Activated CD8-positive, alpha-beta T cell treated with anti-CD3 and anti-CD28 coated beads for 36 hours (primary cell): Measurements from ENCODE around the gene CCT2. TPM values are rescaled to one million over a fixed set of nuclear protein-coding genes. Genes with fewer than 3 reads are reported as not detected.

Experiments
- ATAC-seq: fragments of 200-7000 bp; cut with Tn5 transposase; one replicate; pipeline ENCODE4 v1.10.0; 2021; ENCODE audit warnings: mild to moderate bottlenecking, moderate library complexity
- CTCF ChIA-PET: fragments of 350-600 bp; sonication (Branson Sonifier 250); formaldehyde crosslinking; loops from one replicate; lab custom pipeline; 2021; ENCODE audit warnings: antibody characterized with exemption; lab: Charles Lee
- POLR2A ChIA-PET: fragments of 350-600 bp; sonication (Branson Sonifier 250); formaldehyde crosslinking; loops from one replicate; lab custom pipeline; 2021; ENCODE audit warnings: antibody characterized with exemption; lab: Charles Lee
- DNase-seq: peaks from one replicate; pipeline ENCODE4 v3.0.0-alpha.2; 2020
- H3K27ac Mint-ChIP-seq: one replicate; pipeline ENCODE4 v1.8.0; 2021; ENCODE audit warnings: mild to moderate bottlenecking, mixed read lengths
- H3K27me3 Mint-ChIP-seq: one replicate; pipeline ENCODE4 v1.8.0; 2021; ENCODE audit warnings: mixed read lengths
- H3K36me3 Mint-ChIP-seq: one replicate; pipeline ENCODE4 v1.8.0; 2021; ENCODE audit warnings: low read depth, mixed read lengths
- H3K4me1 Mint-ChIP-seq: one replicate; pipeline ENCODE4 v1.8.0; 2021; ENCODE audit warnings: low read depth, mixed read lengths
- H3K4me3 Mint-ChIP-seq: one replicate; pipeline ENCODE4 v1.8.0; 2021; ENCODE audit warnings: mild to moderate bottlenecking, moderate library complexity, mixed read lengths
- H3K9me3 Mint-ChIP-seq: one replicate; pipeline ENCODE4 v1.8.0; 2021; ENCODE audit warnings: mixed read lengths
- CTCF ChIP-seq: fragments of 200-600 bp; IDR thresholded peaks from one replicate; pipeline ENCODE4 v1.8.0; 2022; ENCODE audit warnings: antibody characterized with exemption, mild to moderate bottlenecking
- intact Hi-C: fragments of 100-400 bp; cut with micrococcal nuclease; formaldehyde crosslinking; loops from one replicate; pipeline ENCODE4 v1.10.0; 2022
- total RNA-seq, 2 experiments: library from RNA; stranded (reverse); gene quantifications; one replicate each; pipeline ENCODE4 v1.2.3, GENCODE V29; 2021

Gene CCT2
- total RNA-seq, 2 experiments from 2014 or later = 389 to 403 TPM

- Mint-ChIP-seq H3K4me1 (no peaks in the 10 kb centered on the region), H3K9me3 (no peaks in the 10 kb centered on the region), H3K27me3 (no peaks in the 10 kb centered on the region), H3K27ac (no peak overlapping the region), H3K4me3 (no peak overlapping the region), H3K36me3 (peaks cover 22% of the 10 kb centered on the region)
- ATAC-seq = no peak
- POLR2A ChIA-PET = interaction anchor here (0.7 to 1.3 kb wide), 4 partner anchors 16 to 279 kb away, joined by 3 to 4 read pairs (median 3); no protein-coding TSS in a partner anchor
- intact Hi-C loops = loop anchor here (2.0 to 10.0 kb wide), 2 partner anchors 85 to 213 kb away; no protein-coding TSS in a partner anchor
- CTCF ChIA-PET = interaction anchor here (0.9 to 7.3 kb wide), 34 partner anchors 10 to 414 kb away, joined by 3 to 81 read pairs (median 5); partner anchors contain the start of genes CCT2, FRS2, LRRC10 and LYZ
- TF ChIP-seq CTCF = no peak
- no peak for DNase-seq
These were observed 15.2 kb upstream of the CCT2 start for GRCh38 chr12:69570000-69570516.

GRCh38 chr12:69570545-69571399, 14.5 kb upstream of the CCT2 start:
- DNase-seq = peak; percentile 73
- H3K27ac Mint-ChIP-seq = no peak overlapping the region

GRCh38 chr12:69575346-69575745, 9.9 kb upstream of the CCT2 start:
- H3K4me1 Mint-ChIP-seq = peaks cover 8% of the 10 kb centered on the region
- ChIA-PET POLR2A (no interaction called here), CTCF (interaction anchor here (0.8 to 1.3 kb wide), 3 partner anchors 157 to 284 kb away, joined by 3 to 4 read pairs (median 3); no protein-coding TSS in a partner anchor)
- no peak for TF ChIP-seq CTCF
- intact Hi-C loops = loop anchor here (10.0 kb wide), 1 partner anchor 91 kb away; no protein-coding TSS in a partner anchor
- no peak for ATAC-seq
- no peaks in the 10 kb centered on the region for H3K27me3 Mint-ChIP-seq
- H3K4me3 Mint-ChIP-seq = no peak overlapping the region
- H3K9me3 Mint-ChIP-seq = no peaks in the 10 kb centered on the region
- H3K27ac Mint-ChIP-seq = no peak overlapping the region
- no peak for DNase-seq
- peaks cover 20% of the 10 kb centered on the region for H3K36me3 Mint-ChIP-seq

More at GRCh38 chr12:69570545-69571399, 14.5 kb upstream of the CCT2 start:
- Mint-ChIP-seq H3K4me3 (no peak overlapping the region), H3K27me3 (no peaks in the 10 kb centered on the region), H3K36me3 (peaks cover 22% of the 10 kb centered on the region), H3K4me1 (no peaks in the 10 kb centered on the region), H3K9me3 (no peaks in the 10 kb centered on the region)
- intact Hi-C loops = loop anchor here (2.0 to 10.0 kb wide), 2 partner anchors 86 to 214 kb away; no protein-coding TSS in a partner anchor
- CTCF ChIA-PET = interaction anchor here (0.5 to 7.3 kb wide), 52 partner anchors 9 to 647 kb away, joined by 3 to 81 read pairs (median 4); partner anchors contain the start of genes CCT2, FRS2, LRRC10 and LYZ
- POLR2A ChIA-PET = interaction anchor here (1.3 kb wide), 2 partner anchors 212 to 280 kb away, joined by 3 to 4 read pairs; no protein-coding TSS in a partner anchor
- TF ChIP-seq CTCF = peak; percentile 91
- peak; percentile 83 for ATAC-seq

- Mint-ChIP-seq H3K9me3 (no peaks in the 10 kb centered on the region), H3K36me3 (peaks cover 9% of the 10 kb centered on the region), H3K27ac (no peak overlapping the region), H3K4me1 (peaks cover 8% of the 10 kb centered on the region), H3K4me3 (no peak overlapping the region), H3K27me3 (no peaks in the 10 kb centered on the region)
- TF ChIP-seq CTCF = no peak
- intact Hi-C loops = loop anchor here (10.0 kb wide), 1 partner anchor 93 kb away; no protein-coding TSS in a partner anchor
- CTCF ChIA-PET = interaction anchor here (1.5 kb wide), 1 partner anchor 16 kb away, joined by 4 read pairs; no protein-coding TSS in a partner anchor
- no peak for ATAC-seq
- DNase-seq = no peak
- POLR2A ChIA-PET = no interaction called here
These were observed 7.0 kb upstream of the CCT2 start for GRCh38 chr12:69578283-69578682.
